Lung (tissue), 12 donors: ENCODE results near the gene NBEAL2. TPM values are rescaled to one million over a fixed set of nuclear protein-coding genes. Genes with fewer than 3 reads are reported as not detected.

Experiments
- ATAC-seq: fragments of 200-7000 bp; cut with Tn5 transposase; one replicate; pipeline ENCODE4 v1.9.1; 2020; ENCODE audit warnings: moderate number of reproducible peaks; ENCODE audit not compliant: insufficient read depth, low FRiP score
- DNase-seq, 3 donors: peaks; one replicate each; pipeline ENCODE4 v3.0.0-alpha.2; 2013 to 2017
- H3K27ac ChIP-seq, 2 donors: one replicate each; pipeline ENCODE4 v1.5.1; 2013; ENCODE audit warnings: mild to moderate bottlenecking in 2 of 2, moderate library complexity in 2 of 2, control low read depth in 1 of 2, inconsistent platforms in 1 of 2, low read depth in 1 of 2, low read length in 1 of 2
- H3K27me3 ChIP-seq, 3 donors: one replicate each; pipeline ENCODE4 v1.5.1; 2013; ENCODE audit warnings: low read length in 2 of 3; ENCODE audit not compliant: control insufficient read depth in 3 of 3, insufficient read depth in 3 of 3
- H3K36me3 ChIP-seq, 4 donors: one replicate each; pipeline ENCODE4 v1.5.1; 2013; ENCODE audit warnings: low read length in 4 of 4, mild to moderate bottlenecking in 1 of 4, moderate library complexity in 1 of 4; ENCODE audit not compliant: control insufficient read depth in 4 of 4, insufficient read depth in 4 of 4
- H3K4me1 ChIP-seq, 5 donors: one replicate each; pipeline ENCODE4 v1.5.1; 2013; ENCODE audit warnings: low read length in 5 of 5, mild to moderate bottlenecking in 2 of 5, moderate library complexity in 1 of 5; ENCODE audit not compliant: control insufficient read depth in 5 of 5, insufficient read depth in 5 of 5
- H3K4me3 ChIP-seq: one replicate; pipeline ENCODE4 v1.5.1; 2013; ENCODE audit warnings: mild to moderate bottlenecking, control low read depth, moderate library complexity
- H3K9ac ChIP-seq, 2 donors: one replicate each; pipeline ENCODE4 v1.5.1; 2013; ENCODE audit warnings: low read length in 2 of 2, control low read depth in 1 of 2; ENCODE audit not compliant: insufficient read depth in 1 of 2
- H3K9me3 ChIP-seq, 4 donors: one replicate each; pipeline ENCODE4 v1.5.1; 2013; ENCODE audit warnings: low read length in 3 of 4, mild to moderate bottlenecking in 1 of 4, moderate library complexity in 1 of 4; ENCODE audit not compliant: control insufficient read depth in 4 of 4, insufficient read depth in 3 of 4
- CTCF ChIP-seq: IDR thresholded peaks from 2 replicates; pipeline ENCODE4 v1.5.1; 2012; ENCODE audit warnings: mild to moderate bottlenecking; ENCODE audit errors: control extremely low read depth, extremely low read depth
- WGBS, 2 donors: extraction: QIAGEN DNeasy Blood & Tissue Kit; methylation state at CpG; one replicate each; pipeline ENCODE4 v1.1.7; 2013; 5-methylcytosine and 5-hydroxymethylcytosine counted together
- polyA plus RNA-seq, 2 donors: library from polyadenylated mRNA; stranded (reverse); fragments of 200-250 nt; gene quantifications; one replicate each; pipeline ENCODE4 v1.2.1, GENCODE V29; 2013
- total RNA-seq, 2 donors: library from RNA; depleted of rRNA in 1 of 2; stranded (reverse); fragments of >200 nt in 1 of 2; gene quantifications; one replicate each; pipeline ENCODE4 v1.2.1, GENCODE V29; 2014 to 2021
- donor health status: control.
- donor health status: control.
- donor health status: Bipolar disorder and iron deficiency.
- donor health status: healthy.
- donor health status: DM: yes; HTN: yes; CAD: no.

NBEAL2 gene
- total and polyA plus RNA-seq, 4 donors = 64.4 to 191 (median 136) TPM

GRCh38 chr3:47014036-47014435 is 34.6 kb downstream of the NBEAL2 start:
- no peak overlapping the region for H3K4me3 ChIP-seq
- no peaks in the 10 kb centered on the region for H3K9me3 ChIP-seq
- H3K27ac ChIP-seq = no peak overlapping the region
- no peak for DNase-seq
- no peak for ATAC-seq
- H3K4me1 ChIP-seq = peaks cover 0 to 12% (median 0%) of the 10 kb centered on the region in 5 donors
- no peak for TF ChIP-seq CTCF
- H3K27me3 ChIP-seq = no peaks in the 10 kb centered on the region
- H3K9ac ChIP-seq = no peak overlapping the region
- H3K36me3 ChIP-seq = peaks cover 15 to 24% (median 19%) of the 10 kb centered on the region in 4 donors

- Histone ChIP-seq H3K27ac (peak overlapping the region in 1 of 2 donors; percentile 6), H3K4me1 (peaks cover 0 to 10% (median 0%) of the 10 kb centered on the region in 5 donors), H3K9ac (no peak overlapping the region), H3K36me3 (peaks cover 16 to 31% (median 24%) of the 10 kb centered on the region in 4 donors), H3K4me3 (no peak overlapping the region), H3K9me3 (no peaks in the 10 kb centered on the region), H3K27me3 (no peaks in the 10 kb centered on the region)
- DNase-seq (no peak), ATAC-seq (no peak)
- TF ChIP-seq CTCF = no peak
Measured at GRCh38 chr3:47015151-47015550, 35.7 kb downstream of the NBEAL2 start.

GRCh38 chr3:47016086-47016933 is 36.8 kb downstream of the NBEAL2 start:
- no peak for ATAC-seq
- Histone ChIP-seq H3K4me3 (no peak overlapping the region), H3K27me3 (no peaks in the 10 kb centered on the region), H3K4me1 (peaks cover 0 to 7% (median 0%) of the 10 kb centered on the region in 5 donors), H3K36me3 (peaks cover 16 to 31% (median 25%) of the 10 kb centered on the region in 4 donors), H3K9me3 (no peaks in the 10 kb centered on the region), H3K9ac (no peak overlapping the region), H3K27ac (no peak overlapping the region)
- WGBS, 2 donors = 84% methylated on average over 4 of the region's 4 CpGs
- TF ChIP-seq CTCF = no peak
- DNase-seq = no peak
